ENCODE measurements around the gene EYS.

- TF ChIP-seq, protein P1, sequence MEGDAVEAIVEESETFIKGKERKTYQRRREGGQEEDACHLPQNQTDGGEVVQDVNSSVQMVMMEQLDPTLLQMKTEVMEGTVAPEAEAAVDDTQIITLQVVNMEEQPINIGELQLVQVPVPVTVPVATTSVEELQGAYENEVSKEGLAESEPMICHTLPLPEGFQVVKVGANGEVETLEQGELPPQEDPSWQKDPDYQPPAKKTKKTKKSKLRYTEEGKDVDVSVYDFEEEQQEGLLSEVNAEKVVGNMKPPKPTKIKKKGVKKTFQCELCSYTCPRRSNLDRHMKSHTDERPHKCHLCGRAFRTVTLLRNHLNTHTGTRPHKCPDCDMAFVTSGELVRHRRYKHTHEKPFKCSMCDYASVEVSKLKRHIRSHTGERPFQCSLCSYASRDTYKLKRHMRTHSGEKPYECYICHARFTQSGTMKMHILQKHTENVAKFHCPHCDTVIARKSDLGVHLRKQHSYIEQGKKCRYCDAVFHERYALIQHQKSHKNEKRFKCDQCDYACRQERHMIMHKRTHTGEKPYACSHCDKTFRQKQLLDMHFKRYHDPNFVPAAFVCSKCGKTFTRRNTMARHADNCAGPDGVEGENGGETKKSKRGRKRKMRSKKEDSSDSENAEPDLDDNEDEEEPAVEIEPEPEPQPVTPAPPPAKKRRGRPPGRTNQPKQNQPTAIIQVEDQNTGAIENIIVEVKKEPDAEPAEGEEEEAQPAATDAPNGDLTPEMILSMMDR (IDR thresholded peaks at IDR 0.05; ENCODE audit: low read length): no peak
- no peak for TF ChIP-seq EZH2phosphoT487 (IDR thresholded peaks at IDR 0.05; ENCODE audit: low read length)
- no peak for TF ChIP-seq EZH2 (optimal IDR thresholded peaks at IDR 0.05; ENCODE audit: low read depth, low read length)
Measured at GRCh38 chr6:64160486-64160885, 1546.5 kb downstream of the EYS start.

Measured in MM.1S (cell line).